GM21723 (cell line): Measurements from ENCODE around the gene AHCYL2.
"Not testable (repeated sequence)": the region's sequence is repeated elsewhere in the genome, so short reads cannot be mapped to it uniquely, and the experiment has no call there.

Experiments
- ATAC-seq: cut with Tn5 transposase; IDR thresholded peaks from one replicate; pipeline ENCODE4 v1.9.1; 2021; ENCODE audit warnings: mild to moderate bottlenecking, moderate library complexity; ENCODE audit not compliant: unreplicated experiment

The AHCYL2 gene

DNA sequence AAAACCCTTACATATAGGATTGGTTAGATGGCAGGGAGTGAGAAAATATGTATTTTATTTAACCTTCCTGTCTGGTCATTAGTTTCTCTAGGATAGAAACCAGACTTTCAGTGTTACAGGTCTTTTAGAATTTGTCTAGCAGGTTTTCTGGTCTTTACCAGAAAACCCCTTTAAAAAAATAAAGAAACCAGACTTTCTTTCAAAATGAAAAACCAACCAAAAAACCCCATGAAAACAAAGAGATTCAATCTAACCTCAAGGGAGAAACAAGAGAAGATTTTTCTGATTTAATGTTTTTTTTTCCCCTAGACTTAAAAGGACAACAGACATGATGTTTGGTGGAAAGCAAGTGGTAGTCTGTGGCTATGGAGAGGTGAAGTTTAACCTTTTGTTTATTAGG is 180.7 kb downstream of the AHCYL2 start:
- no peak for ATAC-seq

DNA sequence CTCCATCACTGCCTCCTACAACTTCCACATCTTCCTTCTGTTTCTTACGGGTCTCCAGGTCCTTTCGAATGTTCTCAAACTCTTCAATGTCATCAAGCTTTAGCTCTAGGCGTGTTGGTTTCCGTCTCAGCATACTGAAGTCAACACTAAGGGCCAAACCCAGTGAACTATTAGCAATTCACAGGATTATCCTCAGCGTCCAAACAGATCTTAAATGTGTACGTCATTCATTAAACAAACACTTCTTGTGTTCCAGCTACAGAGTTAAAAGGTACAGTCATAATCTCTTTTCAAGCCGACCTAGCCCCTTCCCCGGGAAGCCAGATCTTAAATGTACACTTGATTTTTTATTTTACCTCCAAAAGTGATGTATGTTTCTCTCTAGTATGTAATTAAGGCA is 185.4 kb downstream of the AHCYL2 start:
- not testable (repeated sequence) for ATAC-seq

DNA sequence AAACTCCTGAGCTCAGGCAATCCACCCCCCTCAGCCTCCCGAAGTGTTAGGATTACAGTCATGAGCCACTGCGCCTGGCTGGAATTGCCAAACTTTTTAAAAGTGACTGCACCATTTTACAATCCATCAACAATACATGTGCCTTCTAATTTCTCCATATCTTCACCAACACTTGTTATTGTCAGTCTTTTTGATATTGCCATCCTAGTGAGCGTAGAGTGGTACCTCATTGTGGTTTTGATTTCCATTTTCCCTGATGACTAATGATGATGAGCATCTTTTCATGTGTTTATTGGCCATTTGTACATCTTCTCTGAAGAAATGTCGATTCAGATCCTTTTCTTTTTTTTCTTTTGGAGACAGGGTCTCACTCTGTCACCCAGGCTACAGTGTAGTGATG is 187.7 kb downstream of the AHCYL2 start:
- no peak for ATAC-seq

DNA sequence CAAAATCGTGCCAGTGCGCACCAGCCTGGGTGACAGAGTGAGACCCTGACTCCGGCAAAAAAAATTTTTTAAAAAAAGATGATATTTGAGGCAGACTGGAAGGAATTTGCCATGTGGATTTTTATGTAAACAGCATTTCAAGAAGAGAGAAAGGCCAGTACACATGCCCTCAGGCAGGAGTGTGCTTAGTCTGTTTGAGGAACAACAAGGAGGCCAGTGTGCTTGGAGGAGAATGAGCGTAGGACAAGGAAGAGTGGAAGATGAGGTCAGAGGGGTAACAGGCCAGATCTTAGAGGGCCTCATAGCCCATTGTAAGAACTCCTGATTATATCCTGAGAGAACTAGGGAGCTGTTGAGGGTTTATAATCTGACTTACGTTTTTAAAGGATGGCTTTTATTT is 192.2 kb downstream of the AHCYL2 start:
- ATAC-seq, result no peak

GRCh38 chr7:129421717-129422250 is 197.0 kb downstream of the AHCYL2 start:
- no peak for ATAC-seq

DNA sequence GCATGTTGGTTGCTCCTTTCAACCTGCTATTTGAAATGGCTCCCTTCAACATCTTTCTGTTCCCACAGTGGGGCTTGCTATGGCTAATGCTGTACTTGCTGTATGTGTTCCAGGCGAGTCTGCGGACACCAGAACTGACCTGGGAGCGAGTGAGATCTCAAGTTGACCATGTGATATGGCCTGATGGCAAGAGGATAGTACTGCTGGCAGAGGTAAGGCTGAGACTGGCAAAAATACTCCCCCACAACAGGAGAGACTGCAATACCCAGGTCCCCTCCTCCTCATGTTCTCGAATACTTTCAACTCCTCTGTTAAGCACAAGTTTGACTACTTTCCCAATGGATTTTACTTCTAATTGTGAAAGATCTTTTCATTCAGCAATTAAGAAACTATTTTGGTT is 197.9 kb downstream of the AHCYL2 start:
- ATAC-seq, result no peak

GRCh38 chr7:129423700-129424410 is 199.0 kb downstream of the AHCYL2 start:
- no peak for ATAC-seq

GRCh38 chr7:129426482-129426881 is 201.7 kb downstream of the AHCYL2 start:
- ATAC-seq, result no peak

- no peak for ATAC-seq
Measured at GRCh38 chr7:129427526-129428045, 202.8 kb downstream of the AHCYL2 start.

DNA sequence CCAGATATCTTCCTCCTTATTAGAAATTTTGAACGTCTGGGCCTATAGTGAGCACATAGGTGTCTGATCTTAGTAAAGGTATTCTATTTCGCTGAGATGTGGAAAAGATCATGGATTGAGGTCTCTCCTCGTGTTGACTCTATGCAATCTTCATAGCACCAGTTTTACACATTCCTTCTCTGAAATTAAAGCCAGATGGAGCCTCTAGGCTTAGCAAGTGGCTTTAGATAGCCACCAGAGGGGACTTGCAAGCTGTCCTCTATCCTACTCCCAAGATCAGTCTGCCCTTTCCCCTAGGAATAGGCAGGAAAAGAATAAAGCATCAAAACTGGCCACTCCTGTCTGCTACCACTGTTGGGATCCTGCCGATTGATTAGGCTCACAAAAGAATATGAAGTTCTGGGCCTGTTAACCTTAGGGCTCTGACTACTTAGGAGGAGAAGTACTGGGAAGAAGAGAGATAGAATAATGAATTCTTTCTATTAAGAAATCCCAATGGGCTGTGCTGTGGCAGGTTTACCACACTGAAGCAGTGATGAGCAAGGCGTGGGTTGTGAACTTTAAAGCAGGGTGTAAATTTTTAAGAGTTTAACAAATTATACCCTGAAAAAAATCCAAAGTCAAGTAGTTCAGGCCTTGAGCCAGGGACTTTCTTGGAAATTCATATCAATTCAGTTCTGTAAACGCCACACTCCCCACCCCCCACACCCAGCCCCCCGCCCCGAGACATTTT is 207.2 kb downstream of the AHCYL2 start:
- ATAC-seq, result no peak

DNA sequence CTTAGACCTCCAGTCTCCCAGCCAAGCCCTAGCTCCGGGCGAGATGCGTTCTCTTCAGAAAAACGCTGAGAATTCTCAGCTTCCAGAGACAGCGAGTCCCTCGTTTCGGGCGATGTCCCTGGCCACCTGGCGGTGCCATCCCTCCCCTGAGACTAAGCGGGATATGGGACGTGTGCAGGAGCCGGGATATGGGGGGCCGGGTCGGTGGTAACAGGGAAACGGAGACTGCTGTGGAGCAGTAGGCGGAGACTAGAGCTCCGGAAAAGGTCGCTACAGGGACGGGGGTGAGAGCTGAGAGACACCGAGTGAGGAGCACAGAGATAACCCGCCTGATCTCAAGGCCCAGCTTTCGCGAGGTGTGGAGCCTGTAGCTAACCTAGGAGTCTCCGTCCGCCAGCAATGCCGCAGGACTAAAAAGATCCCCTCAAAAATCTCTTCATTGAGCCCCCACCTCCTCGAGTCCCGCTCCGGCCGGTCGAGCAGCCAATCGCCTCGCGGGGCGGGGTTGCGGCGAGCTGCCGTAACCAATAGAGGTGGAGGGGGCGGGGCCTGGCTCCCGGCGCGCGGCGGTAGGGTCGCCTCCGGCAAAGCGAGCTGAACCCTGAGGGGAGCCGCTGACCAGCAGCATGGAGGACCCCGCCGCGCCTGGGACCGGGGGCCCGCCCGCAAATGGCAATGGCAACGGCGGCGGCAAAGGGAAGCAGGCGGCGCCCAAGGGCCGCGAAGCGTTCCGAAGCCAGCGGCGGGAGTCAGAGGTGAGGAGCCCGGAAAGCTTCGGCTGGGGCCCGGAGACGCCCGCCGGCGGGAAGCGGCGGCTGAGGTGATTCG is 209.2 kb downstream of the AHCYL2 start, which contains the start of gene STRIP2:
TSS of gene STRIP2 (plus strand) at position 586 of the 828 bp plus-strand sequence. CDS start at position 627, 41 bp downstream.
- ATAC-seq, result peak; percentile 97

DNA sequence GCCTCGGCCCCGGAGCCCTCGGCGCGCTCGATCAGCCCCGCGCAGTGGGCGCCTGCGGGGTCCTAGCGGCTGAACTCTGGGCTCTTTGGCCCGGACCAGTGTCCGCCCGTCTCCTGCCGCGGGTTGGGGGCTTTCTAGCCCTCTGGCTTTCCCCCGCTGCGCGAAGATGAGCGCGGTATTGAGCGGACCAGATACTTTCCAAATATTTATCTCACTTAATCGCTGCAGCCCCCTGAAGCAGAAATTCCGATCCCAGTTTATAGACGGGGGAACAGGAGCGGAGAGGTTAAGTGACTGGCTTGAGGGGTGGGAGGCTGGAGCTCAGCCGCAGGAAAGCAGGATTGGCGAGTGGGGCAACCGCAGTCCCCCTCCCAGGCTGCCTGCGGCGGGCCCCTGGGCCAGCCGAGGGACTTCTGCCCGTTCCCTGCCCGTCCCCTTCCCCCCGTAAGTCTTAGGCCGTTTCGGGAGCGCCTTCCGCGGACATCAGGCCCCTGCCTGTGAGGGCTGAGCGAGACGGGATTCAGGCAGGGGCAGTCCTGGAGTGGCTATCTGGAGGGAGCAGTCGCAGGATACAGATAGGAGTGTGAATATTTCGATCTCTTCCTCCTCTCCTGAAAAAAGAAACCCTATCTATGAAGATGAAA is 210.0 kb downstream of the AHCYL2 start:
- ATAC-seq, result no peak

GRCh38 chr7:129435414-129435829 is 210.6 kb downstream of the AHCYL2 start:
- no peak for ATAC-seq

- no peak for ATAC-seq
Measured at GRCh38 chr7:129436335-129436923, 211.6 kb downstream of the AHCYL2 start.

GRCh38 chr7:129437190-129437589 is 212.4 kb downstream of the AHCYL2 start:
- no peak for ATAC-seq

- no peak for ATAC-seq
Measured at GRCh38 chr7:129438281-129438838, 213.5 kb downstream of the AHCYL2 start.

DNA sequence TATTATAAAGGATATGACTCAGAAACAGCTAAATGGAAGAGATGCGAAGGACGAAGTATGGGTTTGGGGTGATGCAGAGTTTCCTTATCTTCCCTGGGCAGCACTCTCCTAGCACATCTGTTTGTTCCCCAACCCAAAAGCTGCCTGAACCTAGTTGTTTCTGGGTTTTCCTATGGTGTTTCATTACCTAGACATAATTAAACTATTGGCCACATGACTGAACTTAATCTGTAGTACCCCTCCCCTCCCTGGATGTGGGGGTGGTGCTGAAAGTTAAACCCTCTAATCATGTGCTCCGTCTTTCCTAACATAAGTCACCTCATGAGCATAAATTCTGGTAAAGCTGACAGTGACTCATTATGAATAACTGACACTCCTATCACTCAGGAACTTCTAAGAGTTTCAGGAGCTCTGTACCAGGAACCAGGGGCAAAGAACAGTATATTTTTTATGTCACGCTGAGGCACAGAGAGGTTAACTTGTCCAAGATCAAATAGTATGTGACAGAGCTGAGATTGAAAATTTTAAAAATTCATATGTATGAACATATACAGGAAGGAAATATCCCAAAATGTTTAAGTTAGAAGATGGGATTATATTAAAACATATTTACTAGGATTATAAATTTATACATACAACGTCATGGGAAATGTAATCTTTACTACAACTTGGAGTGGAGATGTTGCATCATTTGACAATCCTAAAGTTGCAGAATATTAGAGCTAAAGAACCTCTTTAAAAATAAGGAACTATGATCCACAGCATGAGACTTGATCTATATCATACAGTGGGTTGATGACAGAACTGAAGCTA is 214.2 kb downstream of the AHCYL2 start:
- no peak for ATAC-seq

GRCh38 chr7:129439963-129440625 is 215.3 kb downstream of the AHCYL2 start:
- ATAC-seq, result no peak
